ENCODE results near the gene ATP2B2.
"Not testable (repeated sequence)": the region's sequence is repeated elsewhere in the genome, so short reads cannot be mapped to it uniquely, and the experiment has no call there.

ATP2B2 gene

DNA sequence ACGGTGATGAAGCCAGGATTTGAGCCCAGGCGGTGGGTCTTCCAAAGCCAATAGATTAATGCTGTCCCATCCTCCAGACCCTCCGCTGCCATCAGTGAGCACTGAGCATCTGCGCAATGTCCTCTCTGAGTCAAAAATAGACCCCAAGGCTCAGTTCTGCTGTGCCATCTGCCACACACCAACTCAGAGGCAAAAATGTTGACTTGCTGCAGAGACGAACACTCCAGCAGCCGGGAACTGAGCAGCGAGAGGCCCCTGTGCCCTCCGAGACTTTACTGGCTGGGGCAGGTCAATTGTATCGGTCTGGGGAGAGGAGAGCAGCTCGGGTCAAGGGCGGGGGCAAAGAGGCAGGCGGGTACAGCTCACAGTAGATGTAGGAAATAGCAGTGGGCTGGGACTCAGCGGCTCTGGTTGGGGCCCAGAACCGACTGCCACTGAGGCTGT is 41.5 kb upstream of the ATP2B2 start:
- no peak overlapping the region for H3K4me3 ChIP-seq (ENCODE audit: low read length)
- TF ChIP-seq, protein P1, sequence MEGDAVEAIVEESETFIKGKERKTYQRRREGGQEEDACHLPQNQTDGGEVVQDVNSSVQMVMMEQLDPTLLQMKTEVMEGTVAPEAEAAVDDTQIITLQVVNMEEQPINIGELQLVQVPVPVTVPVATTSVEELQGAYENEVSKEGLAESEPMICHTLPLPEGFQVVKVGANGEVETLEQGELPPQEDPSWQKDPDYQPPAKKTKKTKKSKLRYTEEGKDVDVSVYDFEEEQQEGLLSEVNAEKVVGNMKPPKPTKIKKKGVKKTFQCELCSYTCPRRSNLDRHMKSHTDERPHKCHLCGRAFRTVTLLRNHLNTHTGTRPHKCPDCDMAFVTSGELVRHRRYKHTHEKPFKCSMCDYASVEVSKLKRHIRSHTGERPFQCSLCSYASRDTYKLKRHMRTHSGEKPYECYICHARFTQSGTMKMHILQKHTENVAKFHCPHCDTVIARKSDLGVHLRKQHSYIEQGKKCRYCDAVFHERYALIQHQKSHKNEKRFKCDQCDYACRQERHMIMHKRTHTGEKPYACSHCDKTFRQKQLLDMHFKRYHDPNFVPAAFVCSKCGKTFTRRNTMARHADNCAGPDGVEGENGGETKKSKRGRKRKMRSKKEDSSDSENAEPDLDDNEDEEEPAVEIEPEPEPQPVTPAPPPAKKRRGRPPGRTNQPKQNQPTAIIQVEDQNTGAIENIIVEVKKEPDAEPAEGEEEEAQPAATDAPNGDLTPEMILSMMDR (IDR thresholded peaks at IDR 0.05; ENCODE audit: insufficient read depth, low read depth, low read length, missing control alignments): no peak
- DNase-seq (ENCODE audit: low read depth): no peak

DNA sequence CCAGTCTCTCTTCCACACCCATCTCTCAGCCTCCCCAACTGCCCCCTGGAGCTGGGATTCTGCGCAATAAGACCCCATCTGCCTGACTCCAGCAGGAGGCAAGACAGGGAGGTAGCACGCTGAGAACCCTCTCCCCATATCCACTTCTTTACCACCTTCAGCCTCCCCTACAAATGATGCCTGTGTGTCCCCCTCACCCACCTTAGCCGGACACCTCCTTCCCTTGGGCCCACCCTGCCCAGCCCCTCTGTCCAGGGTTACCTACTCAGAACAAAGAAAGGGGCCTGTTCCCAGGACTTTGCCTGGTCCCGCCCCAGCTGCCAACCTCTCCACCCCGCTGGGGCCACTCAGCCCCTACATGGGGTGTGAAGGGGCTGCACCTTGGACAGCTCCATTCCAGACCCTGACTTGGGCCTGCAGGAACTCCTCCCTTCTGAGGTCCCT is 40.8 kb upstream of the ATP2B2 start:
- no peak overlapping the region for H3K4me3 ChIP-seq (ENCODE audit: low read length)
- TF ChIP-seq, protein P1 (IDR thresholded peaks at IDR 0.05; ENCODE audit: insufficient read depth, low read depth, low read length, missing control alignments): no peak
- DNase-seq (ENCODE audit: low read depth): no peak

DNA sequence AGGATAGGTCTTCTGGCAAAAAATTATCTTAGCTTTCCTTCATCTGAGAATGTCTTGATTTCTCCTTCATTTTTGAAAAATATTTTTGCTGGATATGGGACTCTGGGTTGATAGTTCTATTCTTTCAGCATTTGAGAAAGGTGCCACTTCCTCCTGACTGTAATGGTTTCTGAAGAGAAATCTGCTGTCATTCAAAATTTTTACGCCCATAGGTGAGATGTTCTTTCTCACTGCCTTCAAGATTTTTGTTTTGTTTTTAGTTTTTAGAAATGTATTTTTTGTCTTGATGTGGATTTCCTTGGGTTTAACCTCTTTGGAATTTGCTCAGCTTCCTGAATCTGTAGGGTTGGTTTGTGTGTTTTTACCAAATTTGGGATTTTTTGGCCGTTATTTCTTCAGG is 37.1 kb upstream of the ATP2B2 start:
- H3K4me3 ChIP-seq (ENCODE audit: low read length): no peak overlapping the region
- no peak for DNase-seq (ENCODE audit: low read depth)
- TF ChIP-seq, protein P1 (IDR thresholded peaks at IDR 0.05; ENCODE audit: insufficient read depth, low read depth, low read length, missing control alignments): no peak

DNA sequence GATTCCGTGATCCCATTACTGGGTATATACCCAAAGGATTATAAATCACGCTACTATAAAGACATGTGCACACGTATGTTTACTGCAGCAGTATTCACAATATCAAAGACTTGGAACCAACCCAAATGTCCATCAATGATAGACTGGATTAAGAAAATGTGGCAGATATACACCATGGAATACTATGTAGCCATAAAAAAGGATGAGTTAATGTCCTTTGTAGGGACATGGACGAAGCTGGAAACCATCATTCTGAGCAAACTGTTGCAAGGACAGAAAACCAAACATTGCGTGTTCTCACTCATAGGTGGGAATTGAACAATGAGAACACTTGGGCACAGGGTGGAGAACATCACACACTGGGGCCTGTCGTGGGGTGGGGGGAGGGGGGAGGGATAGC is 35.0 kb upstream of the ATP2B2 start:
- H3K4me3 ChIP-seq (ENCODE audit: low read length); DNase-seq (ENCODE audit: low read depth): not testable (repeated sequence)

DNA sequence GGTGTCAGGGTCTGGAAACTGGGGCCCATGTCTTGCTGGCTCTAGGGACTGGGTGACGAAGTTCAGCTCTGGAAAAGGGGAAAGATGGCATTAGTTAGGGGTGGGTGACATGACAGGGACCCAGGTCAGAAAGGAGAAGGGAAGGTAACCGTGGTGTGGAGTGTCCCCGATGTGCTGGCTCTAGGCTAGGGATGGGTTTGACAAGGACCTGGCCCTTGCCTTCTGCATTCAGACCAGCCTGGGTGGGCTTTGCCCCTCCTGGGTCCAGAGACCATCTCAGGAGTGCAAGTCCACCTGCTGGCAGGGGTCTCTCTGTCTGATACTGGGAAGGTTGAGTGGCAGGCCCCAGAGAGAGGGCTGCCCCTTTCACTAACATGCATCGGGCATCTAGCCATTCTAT is 28.7 kb upstream of the ATP2B2 start:
- no peak for DNase-seq (ENCODE audit: low read depth)

DNA sequence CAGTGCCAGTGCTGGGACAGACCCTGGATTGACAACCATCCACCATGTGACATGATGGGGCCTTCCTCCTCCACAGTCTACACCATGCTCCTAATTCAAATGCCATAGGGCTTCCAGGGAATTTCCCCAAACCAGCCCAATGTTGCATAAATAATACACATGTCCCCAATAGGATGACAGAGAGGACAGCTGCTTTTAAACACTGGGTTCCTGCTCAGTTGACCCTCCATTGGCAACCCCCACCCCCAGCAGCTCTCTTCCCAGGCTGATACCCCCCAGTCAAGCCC is 28.3 kb upstream of the ATP2B2 start:
- no peak overlapping the region for H3K4me3 ChIP-seq (ENCODE audit: low read length)
- DNase-seq (ENCODE audit: low read depth): no peak
- TF ChIP-seq, protein P1 (IDR thresholded peaks at IDR 0.05; ENCODE audit: insufficient read depth, low read depth, low read length, missing control alignments): no peak

More for the DNA sequence above, 28.7 kb upstream of the ATP2B2 start:
- TF ChIP-seq, protein P1 (IDR thresholded peaks at IDR 0.05; ENCODE audit: insufficient read depth, low read depth, low read length, missing control alignments): no peak
- no peak overlapping the region for H3K4me3 ChIP-seq (ENCODE audit: low read length)

DNA sequence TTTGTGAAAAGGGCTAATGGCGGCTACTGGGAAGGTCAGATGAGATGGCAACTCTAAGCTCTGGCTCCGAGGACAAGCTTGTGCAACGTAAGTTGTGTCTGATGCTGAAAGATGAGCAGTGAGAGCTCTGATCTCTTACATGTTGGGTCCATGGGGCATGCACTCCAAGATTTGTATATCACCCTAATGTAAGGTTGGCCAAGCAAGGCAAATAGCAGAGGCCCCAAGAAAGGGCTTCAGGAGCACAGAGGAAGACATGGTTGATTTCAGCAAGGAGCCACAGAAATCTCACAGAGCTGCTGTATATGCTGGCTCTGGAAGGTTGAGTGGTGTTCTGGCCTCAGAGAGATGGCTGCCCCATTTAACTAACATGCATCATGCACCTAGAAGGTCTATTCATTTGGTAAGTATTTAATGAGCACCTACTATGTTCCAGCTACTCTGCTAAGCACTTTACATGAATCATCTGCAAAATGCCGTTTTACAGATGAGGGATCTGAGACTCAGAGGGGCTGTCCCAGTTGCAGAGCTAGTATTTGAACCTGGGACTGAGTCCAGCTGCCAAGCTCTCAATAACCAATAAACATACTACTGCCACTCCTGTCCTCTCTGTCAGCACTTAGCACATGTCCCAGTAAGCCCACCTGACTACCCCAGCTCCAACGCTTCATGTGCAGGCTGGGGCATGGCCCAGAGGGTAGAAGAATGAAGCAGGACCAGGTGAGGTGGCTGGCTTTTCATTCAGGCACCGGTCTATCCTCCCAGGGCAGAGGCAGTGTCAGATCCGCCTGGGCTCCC is 27.8 kb upstream of the ATP2B2 start:
- no peak overlapping the region for H3K4me3 ChIP-seq (ENCODE audit: low read length)
- no peak for DNase-seq (ENCODE audit: low read depth)
- TF ChIP-seq, protein P1 (IDR thresholded peaks at IDR 0.05; ENCODE audit: insufficient read depth, low read depth, low read length, missing control alignments): no peak

Data from epithelial cell of esophagus (primary cell).